HepG2 (cell line): ENCODE results near the gene COASY. TPM values are rescaled to one million over a fixed set of nuclear protein-coding genes. Genes with fewer than 3 reads are reported as not detected.

Source experiments
- ATAC-seq: fragments of 200-7000 bp; cut with Tn5 transposase; 3 replicates; pipeline ENCODE4 v1.9.1; 2020; ENCODE audit warnings: mild to moderate bottlenecking, moderate library complexity
- BruUV-seq: library from RNA; stranded (reverse); fragments of 400-500 nt; replicated peaks from 2 replicates; lab custom pipeline; 2021; lab: Mats Ljungman, UMichigan
- CTCF ChIA-PET: fragments of 300-600 bp; formaldehyde crosslinking; extraction: SDS; loops from one replicate; lab custom pipeline; 2021; ENCODE audit warnings: low total read pairs, inconsistent platforms, low intra/inter-chr PET ratio; lab: Yijun Ruan, JAX
- POLR2A ChIA-PET: fragments of 350-600 bp; sonication (Branson Sonifier 250); formaldehyde crosslinking; loops from one replicate; lab custom pipeline; 2020; ENCODE audit warnings: antibody characterized with exemption, inconsistent platforms; lab: Yijun Ruan, JAX
- DNase-seq: peaks from one replicate; pipeline ENCODE4 v3.0.0-alpha.2; 2015; ENCODE audit warnings: low spot score
- FAIRE-seq: peaks from 3 replicates; lab custom pipeline; 2011; peaks lifted over from hg19 to GRCh38; lab: Jason Lieb, UNC
- H2AFZ ChIP-seq: one replicate; pipeline ENCODE4 v1.6.1; 2011; ENCODE audit warnings: low read length, inconsistent platforms
- H3K27ac ChIP-seq: fragments of 300-600 bp; 3 replicates; pipeline ENCODE4 v1.8.0; 2011; ENCODE audit warnings: mixed run types, mild to moderate bottlenecking, mixed read lengths, low read length, inconsistent platforms; ENCODE audit not compliant: insufficient read depth; ENCODE audit errors: extremely low read length
- H3K27me3 ChIP-seq, 2 experiments: fragments of 200-600 bp in 1 of 2; 2 replicates in 1 of 2; 3 replicates in 1 of 2; pipeline versions ENCODE4 v1.6.0 to v1.8.0; 2011; ENCODE audit warnings: low read length in 2 of 2, mild to moderate bottlenecking in 2 of 2, moderate library complexity in 2 of 2, inconsistent platforms in 1 of 2; ENCODE audit not compliant: insufficient read depth in 2 of 2, control insufficient read depth in 1 of 2
- H3K36me3 ChIP-seq, 2 experiments: fragments of 200-600 bp in 1 of 2; replicated peaks in 1 of 2; 2 replicates in 1 of 2; 3 replicates in 1 of 2; pipeline versions ENCODE4 v1.5.1 to v1.8.0; 2011; ENCODE audit warnings: low read length in 2 of 2, inconsistent platforms in 1 of 2; ENCODE audit not compliant: insufficient read depth in 2 of 2, control insufficient read depth in 1 of 2
- H3K4me1 ChIP-seq: 2 replicates; pipeline ENCODE4 v1.5.1; 2012; ENCODE audit warnings: low read length, inconsistent platforms; ENCODE audit not compliant: insufficient read depth
- H3K4me2 ChIP-seq: 2 replicates; pipeline ENCODE4 v1.6.0; 2011; ENCODE audit warnings: low read depth, low read length, inconsistent platforms
- H3K4me3 ChIP-seq, 3 experiments: fragments of 200-600 bp in 1 of 3; sonication (generic), shearing (Covaris generic) in 1 of 3; replicated peaks in 1 of 3; 2 replicates each; pipeline ENCODE4 v1.5.1; 2011 to 2016; ENCODE audit warnings: low read length in 3 of 3, inconsistent platforms in 2 of 3, low read depth in 2 of 3, mild to moderate bottlenecking in 2 of 3, control low read depth in 1 of 3, mixed read lengths in 1 of 3; ENCODE audit not compliant: insufficient read depth in 1 of 3
- H3K79me2 ChIP-seq: one replicate; pipeline ENCODE4 v1.6.1; 2011; ENCODE audit warnings: low read length, inconsistent platforms; ENCODE audit not compliant: insufficient read depth
- H3K9ac ChIP-seq: 2 replicates; pipeline ENCODE4 v1.6.0; 2011; ENCODE audit warnings: mild to moderate bottlenecking, low read depth, low read length, inconsistent platforms; ENCODE audit not compliant: insufficient read depth
- H3K9me3 ChIP-seq: 2 replicates; pipeline ENCODE4 v1.5.1; 2012; ENCODE audit warnings: mild to moderate bottlenecking, low read length
- H4K20me1 ChIP-seq: 2 replicates; pipeline ENCODE4 v1.6.0; 2011; ENCODE audit warnings: inconsistent platforms, mild to moderate bottlenecking, low read length, moderate library complexity; ENCODE audit not compliant: insufficient read depth
- EEA1 ChIP-seq: sonication (generic); formaldehyde crosslinking; IDR thresholded peaks from 2 replicates; pipeline ENCODE4 v1.5.1; 2020; ENCODE audit warnings: mild to moderate bottlenecking, missing genetic modification reagents, borderline replicate concordance
- GFI1 ChIP-seq: sonication (generic); formaldehyde crosslinking; IDR thresholded peaks from 2 replicates; pipeline ENCODE4 v1.5.0; 2020; ENCODE audit warnings: missing genetic modification reagents, mild to moderate bottlenecking, borderline replicate concordance
- KDM4B ChIP-seq: sonication (generic); formaldehyde crosslinking; IDR thresholded peaks from 2 replicates; pipeline ENCODE4 v1.4.0; 2020; ENCODE audit warnings: missing genetic modification reagents
- MATR3 ChIP-seq: sonication (generic); formaldehyde crosslinking; IDR thresholded peaks from 2 replicates; pipeline ENCODE4 v1.4.0; 2020; ENCODE audit warnings: missing genetic modification reagents
- SOX5 ChIP-seq: IDR thresholded peaks from 2 replicates; pipeline ENCODE4 v1.6.1; 2016; ENCODE audit warnings: borderline replicate concordance
- TRIM24 ChIP-seq: sonication (generic); formaldehyde crosslinking; IDR thresholded peaks from 2 replicates; pipeline ENCODE4 v1.8.0; 2022; ENCODE audit warnings: mild to moderate bottlenecking, missing genetic modification reagents
- ZNF232 ChIP-seq: sonication (generic); formaldehyde crosslinking; IDR thresholded peaks from 2 replicates; pipeline ENCODE4 v1.4.0; 2020; ENCODE audit warnings: missing genetic modification reagents, borderline replicate concordance
- ZNF326 ChIP-seq: sonication (generic); formaldehyde crosslinking; IDR thresholded peaks from 2 replicates; pipeline ENCODE4 v1.4.0; 2020; ENCODE audit warnings: missing genetic modification reagents, borderline replicate concordance
- WGBS: methylation state at CpG from one replicate; pipeline ENCODE4 v1.1.6; 2017; ENCODE audit warnings: low lambda C conversion rate; 5-methylcytosine and 5-hydroxymethylcytosine counted together
- in situ Hi-C: cut with HindIII; loops from 2 replicates; pipeline ENCODE4 v1.10.0; 2017; ENCODE audit warnings: low pct_unique_long_range_greater_than_20kb; ENCODE audit not compliant: extremely low pct_ligation_motif_present
- intact Hi-C: fragments of 100-400 bp; cut with micrococcal nuclease; formaldehyde crosslinking; loops from one replicate; pipeline ENCODE4 v1.10.0; 2022; ENCODE audit not compliant: unreplicated experiment
- polyA plus RNA-seq, 8 experiments: library from polyadenylated mRNA; depleted of rRNA in 3 of 8; stranded (reverse) in 7 of 8; unstranded in 1 of 8; fragments of >200 nt; fragmentation: Illumina TruSeq in 4 of 8; extraction: Trizol in 4 of 8; gene quantifications; 2 replicates each; pipeline versions ENCODE4 v1.2.1 to v1.2.3, GENCODE V29; 2011 to 2016; ENCODE audit warnings: low read depth in 4 of 8, missing spikeins in 1 of 8, mixed read lengths in 1 of 8; ENCODE audit not compliant: insufficient read depth in 1 of 8
- total RNA-seq, 5 experiments: library from RNA; depleted of rRNA; stranded (reverse); fragments of >200 nt; fragmentation: Illumina TruSeq; extraction: Trizol; gene quantifications; 2 replicates each; pipeline ENCODE4 v1.2.3, GENCODE V29; 2016; ENCODE audit warnings: low read depth in 1 of 5
- TF ChIP-seq, protein P1 (sequence below): sonication (generic); formaldehyde crosslinking; IDR thresholded peaks from 2 replicates; pipeline ENCODE4 v1.5.0; 2020; ENCODE audit warnings: mild to moderate bottlenecking, missing genetic modification reagents
- TF ChIP-seq, protein P2 (sequence below): sonication (generic); formaldehyde crosslinking; IDR thresholded peaks from 2 replicates; pipeline ENCODE4 v1.5.0; 2020; ENCODE audit warnings: mild to moderate bottlenecking, missing genetic modification reagents
- TF ChIP-seq, protein P3 (sequence below): IDR thresholded peaks from 2 replicates; pipeline ENCODE4 v1.6.1; 2016; ENCODE audit warnings: low read depth
- TF ChIP-seq, protein P4 (sequence below): sonication (generic); formaldehyde crosslinking; IDR thresholded peaks from 2 replicates; pipeline ENCODE4 v1.4.0; 2020; ENCODE audit warnings: missing genetic modification reagents, mild to moderate bottlenecking, borderline replicate concordance

COASY gene
- total and polyA plus RNA-seq, 2 of the 13 experiments (the other 11 are each of a cell fraction or from before 2014, with no cell fraction given), result 90.7 to 125 TPM

DNA sequence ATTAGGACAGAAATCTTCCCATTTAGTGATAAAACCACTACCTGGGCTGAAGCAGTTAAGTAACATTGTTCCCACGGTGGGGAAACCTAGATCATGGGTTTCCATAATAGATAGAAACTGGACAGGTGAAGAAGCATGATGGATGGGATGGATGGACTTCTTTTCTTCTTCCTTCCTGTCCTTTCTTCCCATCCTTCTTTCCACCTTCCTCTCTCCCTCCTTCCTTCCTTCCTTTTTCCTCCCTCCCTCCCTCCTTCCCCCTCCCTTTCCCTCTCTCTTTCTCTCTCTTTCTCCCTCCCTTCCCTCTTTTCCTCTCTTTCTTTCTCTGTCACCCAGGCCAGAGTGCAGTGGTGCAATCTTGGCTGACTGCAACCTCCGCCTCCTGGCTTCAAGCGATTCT is 12.5 kb downstream of the COASY start:
- WGBS, result 91% methylated on average over 3 of the region's 3 CpGs
- H3K27ac ChIP-seq, result no peak overlapping the region
- peaks cover 23% of the 10 kb centered on the region for H3K79me2 ChIP-seq
- H3K9ac ChIP-seq, result no peak overlapping the region
- H3K4me2 ChIP-seq, result no peak overlapping the region
- H3K4me3 ChIP-seq, result no peak overlapping the region
- no peaks in the 10 kb centered on the region; a peak in 1 of 5 replicates for H3K27me3 ChIP-seq
- in situ Hi-C loops (no loop called here), intact Hi-C loops (no loop called here)
- H3K4me1 ChIP-seq, result peaks cover 39% of the 10 kb centered on the region
- no peak for ATAC-seq
- FAIRE-seq, result no peak
- H2AFZ ChIP-seq, result no peak overlapping the region
- CTCF ChIA-PET, result no interaction called here
- H4K20me1 ChIP-seq, result no peaks in the 10 kb centered on the region
- DNase-seq, result no peak
- POLR2A ChIA-PET, result interaction anchor here (8.5 kb wide), 1 partner anchor 9 kb away, joined by 128 read pairs; the partner anchor contains the start of genes COASY and MLX
- H3K36me3 ChIP-seq, result peaks cover 29 to 46% of the 10 kb centered on the region in 2 experiments
- no TSS peak for BruUV-seq
- H3K9me3 ChIP-seq, result no peaks in the 10 kb centered on the region
- TF ChIP-seq, protein P1, sequence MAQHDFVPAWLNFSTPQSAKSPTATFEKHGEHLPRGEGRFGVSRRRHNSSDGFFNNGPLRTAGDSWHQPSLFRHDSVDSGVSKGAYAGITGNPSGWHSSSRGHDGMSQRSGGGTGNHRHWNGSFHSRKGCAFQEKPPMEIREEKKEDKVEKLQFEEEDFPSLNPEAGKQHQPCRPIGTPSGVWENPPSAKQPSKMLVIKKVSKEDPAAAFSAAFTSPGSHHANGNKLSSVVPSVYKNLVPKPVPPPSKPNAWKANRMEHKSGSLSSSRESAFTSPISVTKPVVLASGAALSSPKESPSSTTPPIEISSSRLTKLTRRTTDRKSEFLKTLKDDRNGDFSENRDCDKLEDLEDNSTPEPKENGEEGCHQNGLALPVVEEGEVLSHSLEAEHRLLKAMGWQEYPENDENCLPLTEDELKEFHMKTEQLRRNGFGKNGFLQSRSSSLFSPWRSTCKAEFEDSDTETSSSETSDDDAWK (CRISPR knock-in tag), result no peak
- no peak for TF ChIP-seq EEA1 (CRISPR knock-in tag)
- TF ChIP-seq MATR3 (CRISPR knock-in tag), result no peak
- TF ChIP-seq ZNF232, result no peak
- TF ChIP-seq, protein P2, sequence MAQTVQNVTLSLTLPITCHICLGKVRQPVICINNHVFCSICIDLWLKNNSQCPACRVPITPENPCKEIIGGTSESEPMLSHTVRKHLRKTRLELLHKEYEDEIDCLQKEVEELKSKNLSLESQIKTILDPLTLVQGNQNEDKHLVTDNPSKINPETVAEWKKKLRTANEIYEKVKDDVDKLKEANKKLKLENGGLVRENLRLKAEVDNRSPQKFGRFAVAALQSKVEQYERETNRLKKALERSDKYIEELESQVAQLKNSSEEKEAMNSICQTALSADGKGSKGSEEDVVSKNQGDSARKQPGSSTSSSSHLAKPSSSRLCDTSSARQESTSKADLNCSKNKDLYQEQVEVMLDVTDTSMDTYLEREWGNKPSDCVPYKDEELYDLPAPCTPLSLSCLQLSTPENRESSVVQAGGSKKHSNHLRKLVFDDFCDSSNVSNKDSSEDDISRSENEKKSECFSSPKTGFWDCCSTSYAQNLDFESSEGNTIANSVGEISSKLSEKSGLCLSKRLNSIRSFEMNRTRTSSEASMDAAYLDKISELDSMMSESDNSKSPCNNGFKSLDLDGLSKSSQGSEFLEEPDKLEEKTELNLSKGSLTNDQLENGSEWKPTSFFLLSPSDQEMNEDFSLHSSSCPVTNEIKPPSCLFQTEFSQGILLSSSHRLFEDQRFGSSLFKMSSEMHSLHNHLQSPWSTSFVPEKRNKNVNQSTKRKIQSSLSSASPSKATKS (CRISPR knock-in tag), result no peak
- TF ChIP-seq, protein P3, sequence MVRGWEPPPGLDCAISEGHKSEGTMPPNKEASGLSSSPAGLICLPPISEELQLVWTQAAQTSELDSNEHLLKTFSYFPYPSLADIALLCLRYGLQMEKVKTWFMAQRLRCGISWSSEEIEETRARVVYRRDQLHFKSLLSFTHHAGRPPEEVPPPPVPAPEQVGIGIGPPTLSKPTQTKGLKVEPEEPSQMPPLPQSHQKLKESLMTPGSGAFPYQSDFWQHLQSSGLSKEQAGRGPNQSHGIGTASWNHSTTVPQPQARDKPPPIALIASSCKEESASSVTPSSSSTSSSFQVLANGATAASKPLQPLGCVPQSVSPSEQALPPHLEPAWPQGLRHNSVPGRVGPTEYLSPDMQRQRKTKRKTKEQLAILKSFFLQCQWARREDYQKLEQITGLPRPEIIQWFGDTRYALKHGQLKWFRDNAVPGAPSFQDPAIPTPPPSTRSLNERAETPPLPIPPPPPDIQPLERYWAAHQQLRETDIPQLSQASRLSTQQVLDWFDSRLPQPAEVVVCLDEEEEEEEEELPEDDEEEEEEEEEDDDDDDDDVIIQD (CRISPR knock-in tag), result no peak
- no peak for TF ChIP-seq SOX5 (CRISPR knock-in tag)
- no peak for TF ChIP-seq KDM4B
- TF ChIP-seq, protein P4, sequence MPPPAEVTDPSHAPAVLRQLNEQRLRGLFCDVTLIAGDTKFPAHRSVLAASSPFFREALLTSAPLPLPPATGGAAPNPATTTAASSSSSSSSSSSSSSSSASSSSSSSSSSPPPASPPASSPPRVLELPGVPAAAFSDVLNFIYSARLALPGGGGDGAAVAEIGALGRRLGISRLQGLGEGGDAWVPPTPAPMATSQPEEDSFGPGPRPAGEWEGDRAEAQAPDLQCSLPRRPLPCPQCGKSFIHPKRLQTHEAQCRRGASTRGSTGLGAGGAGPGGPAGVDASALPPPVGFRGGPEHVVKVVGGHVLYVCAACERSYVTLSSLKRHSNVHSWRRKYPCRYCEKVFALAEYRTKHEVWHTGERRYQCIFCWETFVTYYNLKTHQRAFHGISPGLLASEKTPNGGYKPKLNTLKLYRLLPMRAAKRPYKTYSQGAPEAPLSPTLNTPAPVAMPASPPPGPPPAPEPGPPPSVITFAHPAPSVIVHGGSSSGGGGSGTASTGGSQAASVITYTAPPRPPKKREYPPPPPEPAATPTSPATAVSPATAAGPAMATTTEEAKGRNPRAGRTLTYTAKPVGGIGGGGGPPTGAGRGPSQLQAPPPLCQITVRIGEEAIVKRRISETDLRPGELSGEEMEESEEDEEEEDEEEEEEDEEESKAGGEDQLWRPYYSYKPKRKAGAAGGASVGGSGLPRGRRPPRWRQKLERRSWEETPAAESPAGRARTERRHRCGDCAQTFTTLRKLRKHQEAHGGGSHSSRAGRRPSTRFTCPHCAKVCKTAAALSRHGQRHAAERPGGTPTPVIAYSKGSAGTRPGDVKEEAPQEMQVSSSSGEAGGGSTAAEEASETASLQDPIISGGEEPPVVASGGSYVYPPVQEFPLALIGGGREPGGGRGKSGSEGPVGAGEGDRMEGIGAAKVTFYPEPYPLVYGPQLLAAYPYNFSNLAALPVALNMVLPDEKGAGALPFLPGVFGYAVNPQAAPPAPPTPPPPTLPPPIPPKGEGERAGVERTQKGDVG, result no peak
- no peak for TF ChIP-seq ZNF326 (CRISPR knock-in tag)
- TF ChIP-seq GFI1 (CRISPR knock-in tag), result no peak
- no peak for TF ChIP-seq TRIM24 (CRISPR knock-in tag)
